IMR-90 (cell line): ENCODE measurements around the gene VIPR1. TPM values are rescaled to one million over a fixed set of nuclear protein-coding genes. Genes with fewer than 3 reads are reported as not detected.

Experiments used
- ATAC-seq: fragments of 200-7000 bp; cut with Tn5 transposase; 2 replicates; pipeline ENCODE4 v1.9.1; 2020; ENCODE audit warnings: low read depth, mild to moderate bottlenecking, moderate library complexity
- BruUV-seq: library from RNA; stranded (reverse); fragments of 400-500 nt; replicated peaks from 2 replicates; lab custom pipeline; 2021; lab: Mats Ljungman, UMichigan
- CTCF ChIA-PET: fragments of 300-600 bp; formaldehyde crosslinking; extraction: SDS; loops from one replicate; lab custom pipeline; 2021; ENCODE audit warnings: antibody characterized with exemption; lab: Yijun Ruan, JAX
- POLR2A ChIA-PET: fragments of 300-600 bp; sonication (Branson Sonifier 250); formaldehyde crosslinking; loops from one replicate; lab custom pipeline; 2022; ENCODE audit warnings: antibody characterized with exemption; ENCODE audit not compliant: unreplicated experiment; lab: Charles Lee
- DNase-seq: peaks from one replicate; pipeline ENCODE4 v3.0.0; 2013
- H2AFZ ChIP-seq: replicated peaks from 2 replicates; pipeline ENCODE3; 2013; ENCODE audit warnings: low read length, mild to moderate bottlenecking; ENCODE audit not compliant: poor library complexity
- H2AK5ac ChIP-seq: 2 replicates; pipeline ENCODE4 v1.6.1; 2013; ENCODE audit warnings: low read depth, low read length, inconsistent platforms
- H2AK9ac ChIP-seq: replicated peaks from 2 replicates; pipeline ENCODE3; 2013; ENCODE audit warnings: mild to moderate bottlenecking, low read depth, low read length, moderate library complexity; ENCODE audit not compliant: poor library complexity
- H2BK120ac ChIP-seq: 2 replicates; pipeline ENCODE4 v1.6.1; 2013; ENCODE audit warnings: low read depth, low read length, inconsistent platforms
- H2BK15ac ChIP-seq: 3 replicates; pipeline ENCODE4 v1.6.1; 2013; ENCODE audit warnings: low read depth, low read length, inconsistent platforms
- H2BK20ac ChIP-seq: 2 replicates; pipeline ENCODE4 v1.6.1; 2013; ENCODE audit warnings: low read depth, mild to moderate bottlenecking, inconsistent platforms, low read length, moderate library complexity
- H2BK5ac ChIP-seq: 2 replicates; pipeline ENCODE4 v1.6.1; 2013; ENCODE audit warnings: mild to moderate bottlenecking, low read depth, low read length, inconsistent platforms; ENCODE audit not compliant: poor library complexity, severe bottlenecking
- H3K14ac ChIP-seq: replicated peaks from 2 replicates; pipeline ENCODE4 v1.6.1; 2013; ENCODE audit warnings: low read depth, low read length, inconsistent platforms
- H3K18ac ChIP-seq: 2 replicates; pipeline ENCODE4 v1.6.1; 2013; ENCODE audit warnings: low read depth, low read length, control low read depth
- H3K23ac ChIP-seq: 2 replicates; pipeline ENCODE4 v1.6.1; 2013; ENCODE audit warnings: low read depth, low read length, inconsistent platforms
- H3K27ac ChIP-seq: 2 replicates; pipeline ENCODE4 v1.5.1; 2013; ENCODE audit warnings: mild to moderate bottlenecking, control low read depth, low read length; ENCODE audit not compliant: insufficient read depth
- H3K27me3 ChIP-seq: 2 replicates; pipeline ENCODE4 v1.6.1; 2013; ENCODE audit warnings: low read length; ENCODE audit not compliant: control insufficient read depth, insufficient read depth
- H3K36me3 ChIP-seq: 2 replicates; pipeline ENCODE4 v1.6.1; 2013; ENCODE audit warnings: low read length, mixed read lengths; ENCODE audit not compliant: control insufficient read depth, insufficient read depth
- H3K4ac ChIP-seq: 2 replicates; pipeline ENCODE4 v1.6.1; 2013; ENCODE audit warnings: low read depth, low read length, inconsistent platforms
- H3K4me1 ChIP-seq: 2 replicates; pipeline ENCODE4 v1.6.1; 2013; ENCODE audit warnings: low read length, mixed read lengths; ENCODE audit not compliant: control insufficient read depth, insufficient read depth
- H3K4me2 ChIP-seq: 2 replicates; pipeline ENCODE4 v1.6.1; 2013; ENCODE audit warnings: low read depth, mild to moderate bottlenecking, control low read depth, low read length, moderate library complexity
- H3K4me3 ChIP-seq: 2 replicates; pipeline ENCODE4 v1.5.1; 2013; ENCODE audit warnings: low read depth, mild to moderate bottlenecking, control low read depth, low read length, moderate library complexity; ENCODE audit not compliant: insufficient read depth
- H3K56ac ChIP-seq: 2 replicates; pipeline ENCODE4 v1.6.1; 2013; ENCODE audit warnings: low read length, inconsistent platforms; ENCODE audit not compliant: insufficient read depth; ENCODE audit errors: extremely low read depth
- H3K79me1 ChIP-seq, 2 experiments: 2 replicates each; pipeline ENCODE4 v1.6.1; 2013; ENCODE audit warnings: low read length in 2 of 2, inconsistent platforms in 1 of 2, low read depth in 1 of 2
- H3K9ac ChIP-seq: 2 replicates; pipeline ENCODE4 v1.6.1; 2013; ENCODE audit warnings: low read depth, low read length, control low read depth
- H3K9me1 ChIP-seq: 2 replicates; pipeline ENCODE4 v1.6.1; 2013; ENCODE audit warnings: low read length, inconsistent platforms; ENCODE audit not compliant: insufficient read depth
- H3K9me3 ChIP-seq: 2 replicates; pipeline ENCODE4 v1.6.1; 2013; ENCODE audit warnings: low read length; ENCODE audit not compliant: control insufficient read depth, insufficient read depth
- H4K20me1 ChIP-seq: 2 replicates; pipeline ENCODE4 v1.6.1; 2013; ENCODE audit warnings: low read length, inconsistent platforms; ENCODE audit not compliant: insufficient read depth
- H4K5ac ChIP-seq: 2 replicates; pipeline ENCODE4 v1.6.1; 2013; ENCODE audit warnings: mild to moderate bottlenecking, low read depth, low read length, control low read depth
- H4K8ac ChIP-seq, 2 experiments: 2 replicates each; pipeline ENCODE4 v1.6.1; 2013; ENCODE audit warnings: low read depth in 2 of 2, low read length in 2 of 2, control low read depth in 1 of 2, inconsistent platforms in 1 of 2
- H4K91ac ChIP-seq: 2 replicates; pipeline ENCODE4 v1.6.1; 2013; ENCODE audit warnings: low read depth, low read length, inconsistent platforms; ENCODE audit not compliant: insufficient read depth
- BHLHE40 ChIP-seq: fragments of 150-350 bp; IDR thresholded peaks from 2 replicates; pipeline ENCODE4 v1.6.1; 2016; ENCODE audit warnings: mild to moderate bottlenecking, low read depth, low read length
- CEBPB ChIP-seq: IDR thresholded peaks from 2 replicates; pipeline ENCODE4 v1.6.1; 2012; ENCODE audit warnings: low read depth, low read length, improper control_type of control experiment
- CTCF ChIP-seq: conservative IDR thresholded peaks from 2 replicates; pipeline ENCODE4 v1.5.1; 2012; ENCODE audit warnings: mild to moderate bottlenecking, low read depth, low read length, improper control_type of control experiment
- ELK1 ChIP-seq: fragments of 150-350 bp; IDR thresholded peaks from 2 replicates; pipeline ENCODE4 v1.6.1; 2016; ENCODE audit warnings: low read depth, mild to moderate bottlenecking, low read length, moderate library complexity, borderline replicate concordance
- FOS ChIP-seq: fragments of 150-350 bp; IDR thresholded peaks from 2 replicates; pipeline ENCODE4 v1.6.1; 2016; ENCODE audit warnings: low read depth, low read length
- MAFK ChIP-seq: IDR thresholded peaks from 2 replicates; pipeline ENCODE4 v1.6.1; 2012; ENCODE audit warnings: low read depth, low read length, improper control_type of control experiment
- MAZ ChIP-seq: IDR thresholded peaks from 2 replicates; pipeline ENCODE4 v1.6.1; 2012; ENCODE audit warnings: low read depth, mild to moderate bottlenecking, low read length, improper control_type of control experiment, moderate library complexity, borderline replicate concordance
- NFE2L2 ChIP-seq: fragments of 150-350 bp; IDR thresholded peaks from 2 replicates; pipeline ENCODE4 v1.6.1; 2016; ENCODE audit warnings: low read depth, mild to moderate bottlenecking, low read length
- POLR2A ChIP-seq: IDR thresholded peaks from 2 replicates; pipeline ENCODE4 v1.6.1; 2012; ENCODE audit warnings: mild to moderate bottlenecking, low read depth, low read length
- RAD21 ChIP-seq: IDR thresholded peaks from 2 replicates; pipeline ENCODE4 v1.6.1; 2012; ENCODE audit warnings: low read length, improper control_type of control experiment
- RCOR1 ChIP-seq: IDR thresholded peaks from 2 replicates; pipeline ENCODE4 v1.6.1; 2012; ENCODE audit warnings: mild to moderate bottlenecking, low read length, improper control_type of control experiment; ENCODE audit not compliant: insufficient replicate concordance
- USF2 ChIP-seq: fragments of 150-350 bp; IDR thresholded peaks from 2 replicates; pipeline ENCODE4 v1.6.1; 2017; ENCODE audit warnings: mild to moderate bottlenecking, antibody characterized with exemption, low read length, low read depth
- WGBS, 2 experiments: methylation state at CpG; one replicate each; pipeline versions ENCODE4 v1.1.5 to v1.1.7; 2013; ENCODE audit warnings: missing lambda C conversion rate in 2 of 2; ENCODE audit not compliant: insufficient read length in 1 of 2; ENCODE audit errors: extremely low coverage in 2 of 2; 5-methylcytosine and 5-hydroxymethylcytosine counted together
- dilution Hi-C: fragments of 300-500 bp; cut with HindIII; formaldehyde crosslinking; loops from one replicate; pipeline ENCODE4 v1.14.3; 2018; ENCODE audit warnings: low sequenced_read_pairs; ENCODE audit not compliant: unreplicated experiment
- in situ Hi-C: fragments of 300-500 bp; cut with MboI; formaldehyde crosslinking; loops from 3 replicates; pipeline ENCODE4 v1.14.3; 2019; ENCODE audit warnings: low sequenced_read_pairs, inconsistent platforms, mixed read lengths
- intact Hi-C: fragments of 100-400 bp; cut with micrococcal nuclease; formaldehyde crosslinking; loops from 2 replicates; pipeline ENCODE4 v1.10.0; 2022
- polyA plus RNA-seq, 3 experiments: library from polyadenylated mRNA; depleted of rRNA; stranded (reverse); fragments of >200 nt; gene quantifications; 2 replicates each; pipeline ENCODE4 v1.2.3, GENCODE V29; 2012; ENCODE audit warnings: low replicate concordance in 1 of 3
- total RNA-seq: library from RNA; depleted of rRNA; stranded (reverse); fragments of >200 nt; gene quantifications from 2 replicates; pipeline ENCODE4 v1.2.3, GENCODE V29; 2012

VIPR1 gene
- total and polyA plus RNA-seq, 2 of the 4 experiments (the other 2 are of a cell fraction), result not detected

- Histone ChIP-seq H2BK20ac (no peak overlapping the region), H3K79me1 (no peaks in the 10 kb centered on the region), H3K4me1 (no peaks in the 10 kb centered on the region), H3K56ac (no peak overlapping the region), H4K8ac (no peak overlapping the region), H2BK120ac (no peak overlapping the region), H4K91ac (no peak overlapping the region), H3K4me2 (no peak overlapping the region), H3K23ac (no peak overlapping the region), H3K4me3 (no peak overlapping the region), H2AK9ac (no peak overlapping the region), H2AFZ (no peak overlapping the region), H4K5ac (no peak overlapping the region), H2AK5ac (no peak overlapping the region), H3K9me3 (no peaks in the 10 kb centered on the region), H3K18ac (no peak overlapping the region), H3K27me3 (peaks cover 3% of the 10 kb centered on the region; the same call in 1 of the 2 replicates), H3K27ac (no peak overlapping the region), H2BK15ac (no peak overlapping the region), H3K9me1 (no peaks in the 10 kb centered on the region), H3K14ac (no peak overlapping the region), H4K20me1 (no peaks in the 10 kb centered on the region), H3K36me3 (no peaks in the 10 kb centered on the region), H3K4ac (no peak overlapping the region), H2BK5ac (no peak overlapping the region), H3K9ac (no peak overlapping the region)
- ChIA-PET POLR2A (no interaction called here), CTCF (no interaction called here)
- WGBS, 2 experiments, result no CpG with 5 or more reads among the region's 4 CpGs
- no TSS peak for BruUV-seq
- dilution Hi-C loops, result no loop called here
- TF ChIP-seq FOS (no peak), NFE2L2 (no peak), CTCF (no peak), ELK1 (no peak), BHLHE40 (no peak), RAD21 (no peak), CEBPB (no peak), MAFK (no peak), MAZ (no peak), USF2 (no peak), RCOR1 (no peak), POLR2A (no peak)
- ATAC-seq (no peak), DNase-seq (no peak)
- intact Hi-C loops, result no loop called here
- in situ Hi-C loops, result no loop called here
Observed at GRCh38 chr3:42525212-42525611, 22.8 kb downstream of the VIPR1 start.
